ENCODE measurements around the gene SCN3B.

GRCh38 chr11:123582992-123583504 lies 71.4 kb downstream of the SCN3B start:
- no peak for TF ChIP-seq SMC3 (IDR thresholded peaks at IDR 0.05; ENCODE audit: low read length)
- no peak for TF ChIP-seq CTCF (CRISPR knock-in tag; IDR thresholded peaks at IDR 0.05)
- no peak for TF ChIP-seq ZNF589 (CRISPR knock-in tag; conservative IDR thresholded peaks at IDR 0.05)
- no peak for TF ChIP-seq MTA1 (CRISPR knock-in tag; IDR thresholded peaks at IDR 0.05; ENCODE audit: borderline replicate concordance)
- TF ChIP-seq ZNF883 (CRISPR knock-in tag; IDR thresholded peaks at IDR 0.05; ENCODE audit: not compliant biosample characterization), result no peak
- no peak for TF ChIP-seq BHLHE40 (IDR thresholded peaks at IDR 0.05; ENCODE audit: low read length)
- TF ChIP-seq RNF2 (conservative IDR thresholded peaks at IDR 0.05; ENCODE audit: low read depth), result no peak
- no peak for TF ChIP-seq HNRNPL (IDR thresholded peaks at IDR 0.05; ENCODE audit: low read depth, low read length)
